H1 (cell line): Measurements from ENCODE around the gene IRAG1. TPM values are rescaled to one million over a fixed set of nuclear protein-coding genes. Genes with fewer than 3 reads are reported as not detected.

Experiments
- ATF3 ChIP-seq: IDR thresholded peaks from 2 replicates; pipeline ENCODE4 v1.6.1; 2011; ENCODE audit warnings: low read depth, mild to moderate bottlenecking, low read length; ENCODE audit not compliant: insufficient read depth
- BCL11A ChIP-seq, 2 experiments: IDR thresholded peaks; one replicate each; pipeline ENCODE4 v1.6.1; 2011; ENCODE audit warnings: low read depth in 2 of 2, low read length in 2 of 2, mild to moderate bottlenecking in 2 of 2
- EZH2 ChIP-seq: fragments of 200-600 bp; sonication (generic); IDR thresholded peaks from 2 replicates; pipeline ENCODE4 v1.7.1; 2012; ENCODE audit warnings: low read depth, mild to moderate bottlenecking, moderate library complexity, low read length, inconsistent platforms; ENCODE audit not compliant: severe bottlenecking
- PHF8 ChIP-seq: fragments of 200-600 bp; sonication (generic); conservative IDR thresholded peaks from 2 replicates; pipeline ENCODE4 v1.7.1; 2012; ENCODE audit warnings: low read depth, mild to moderate bottlenecking, inconsistent platforms, low read length, moderate library complexity
- SP4 ChIP-seq: IDR thresholded peaks from 2 replicates; pipeline ENCODE4 v1.6.1; 2012; ENCODE audit warnings: low read length, inconsistent platforms
- TBP ChIP-seq: IDR thresholded peaks from 2 replicates; pipeline ENCODE4 v1.6.1; 2011; ENCODE audit warnings: low read depth, low read length, improper control_type of control experiment
- polyA plus RNA-seq, 7 experiments: library from polyadenylated mRNA; depleted of rRNA in 3 of 7; stranded (reverse) in 5 of 7; unstranded in 2 of 7; fragments of >200 nt in 5 of 7; fragments of 200-250 nt in 2 of 7; gene quantifications; 1 replicate in 5 of 7; 2 replicates in 1 of 7; 4 replicates in 1 of 7; pipeline versions ENCODE4 v1.2.1 to v1.2.3, GENCODE V29; 2011 to 2013; ENCODE audit warnings: missing spikeins in 2 of 7, mixed read lengths in 2 of 7
- total RNA-seq: library from RNA; stranded (reverse); fragmentation: NEBNext Ultra II Directional; extraction: Animal tissue kit (Norgen Biotek cat#: 25700); gene quantifications from 2 replicates; pipeline ENCODE4 v1.2.1, GENCODE V29; 2021
- TF ChIP-seq, protein P1 (sequence below): IDR thresholded peaks from 2 replicates; pipeline ENCODE4 v1.6.1; 2012; ENCODE audit warnings: inconsistent platforms

IRAG1 gene
- total and polyA plus RNA-seq, 2 of the 8 experiments (the other 6 are each of a cell fraction or from before 2014, with no cell fraction given): 1.8 to 2.7 TPM

DNA sequence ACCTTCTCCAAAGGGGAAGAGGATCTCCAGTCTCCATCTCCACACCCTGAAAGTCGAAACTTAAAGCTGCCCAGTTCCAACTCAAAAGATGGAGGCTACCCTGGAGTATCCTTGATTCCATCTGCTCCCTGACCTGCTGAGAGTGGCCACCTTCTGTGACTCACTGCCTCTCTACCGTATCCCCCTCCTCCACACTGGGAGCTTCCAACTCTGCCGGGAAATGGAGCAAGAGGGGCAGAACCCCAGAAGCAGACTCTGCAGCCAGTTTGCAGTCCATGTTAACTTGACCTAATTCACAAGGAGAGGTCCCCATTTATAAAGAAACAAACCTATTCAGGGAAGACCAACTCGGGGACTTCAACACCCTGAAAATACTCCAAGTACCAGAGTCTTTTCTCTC is 22.0 kb upstream of the IRAG1 start (continued):
- TF ChIP-seq BCL11A (IDR thresholded peaks at IDR 0.05; ENCODE audit: low read depth in 2 of 2, low read length in 2 of 2): no peak
- TF ChIP-seq TBP: no peak
- no peak for TF ChIP-seq SP4
- TF ChIP-seq, protein P1, sequence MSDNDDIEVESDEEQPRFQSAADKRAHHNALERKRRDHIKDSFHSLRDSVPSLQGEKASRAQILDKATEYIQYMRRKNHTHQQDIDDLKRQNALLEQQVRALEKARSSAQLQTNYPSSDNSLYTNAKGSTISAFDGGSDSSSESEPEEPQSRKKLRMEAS: no peak
- TF ChIP-seq PHF8: no peak
- no peak for TF ChIP-seq ATF3
- TF ChIP-seq EZH2: no peak
